Immature natural killer cell (primary cell): ENCODE data around the gene TAS2R38. TPM values are rescaled to one million over a fixed set of nuclear protein-coding genes. Genes with fewer than 3 reads are reported as not detected.

Source experiments
- DNase-seq, 3 donors: peaks; one replicate each; pipeline ENCODE4 v3.0.0; 2022; ENCODE audit warnings: mixed read lengths in 1 of 3
- H3K27ac Mint-ChIP-seq, 6 donors: one replicate each; pipeline ENCODE4 v1.8.0; 2020; ENCODE audit warnings: mixed read lengths in 6 of 6, mild to moderate bottlenecking in 5 of 6, inconsistent platforms in 4 of 6, moderate library complexity in 3 of 6
- H3K27me3 Mint-ChIP-seq, 3 donors: one replicate each; pipeline ENCODE4 v1.8.0; 2020 to 2021; ENCODE audit warnings: low read depth in 3 of 3, mild to moderate bottlenecking in 3 of 3, mixed read lengths in 3 of 3, moderate library complexity in 3 of 3, inconsistent platforms in 1 of 3
- H3K36me3 Mint-ChIP-seq, 3 donors: one replicate each; pipeline ENCODE4 v1.8.0; 2020; ENCODE audit warnings: mixed read lengths in 3 of 3, inconsistent platforms in 2 of 3, mild to moderate bottlenecking in 2 of 3
- H3K4me1 Mint-ChIP-seq, 2 donors: one replicate each; pipeline ENCODE4 v1.8.0; 2020; ENCODE audit warnings: inconsistent platforms in 2 of 2, mild to moderate bottlenecking in 2 of 2, mixed read lengths in 2 of 2, moderate library complexity in 1 of 2
- H3K4me3 Mint-ChIP-seq, 5 donors: one replicate each; pipeline ENCODE4 v1.8.0; 2020; ENCODE audit warnings: mild to moderate bottlenecking in 5 of 5, mixed read lengths in 5 of 5, inconsistent platforms in 3 of 5, moderate library complexity in 3 of 5
- H3K9me3 Mint-ChIP-seq, 6 donors: one replicate each; pipeline ENCODE4 v1.8.0; 2020; ENCODE audit warnings: mild to moderate bottlenecking in 6 of 6, mixed read lengths in 6 of 6, inconsistent platforms in 4 of 6, moderate library complexity in 3 of 6
- polyA plus RNA-seq, 3 donors: library from polyadenylated mRNA; unstranded; fragments of 300-500 nt; fragmentation: Illumina TruSeq; gene quantifications; one replicate each; pipeline ENCODE4 v1.2.3, GENCODE V29; 2021

The TAS2R38 gene
- polyA plus RNA-seq = not detected

- DNase-seq = no peak
- H3K27me3 Mint-ChIP-seq = no peaks in the 10 kb centered on the region
- peak within 1 kb of the TSS in 1 of 6 donors; percentile 8 for H3K27ac Mint-ChIP-seq
- H3K9me3 Mint-ChIP-seq = peaks cover 0 to 2% (median 0%) of the 10 kb centered on the region in 6 donors
- H3K4me1 Mint-ChIP-seq = peaks cover 22 to 25% of the 10 kb centered on the region in 2 donors
- H3K4me3 Mint-ChIP-seq = no peak within 1 kb of the TSS
- H3K36me3 Mint-ChIP-seq = no peaks in the 10 kb centered on the region
These were observed at the start of gene TAS2R38 for GRCh38 chr7:141973673-141974072. TAS2R38 (minus strand) TSS chr7:141973773; CDS start chr7:141973689, 84 bp downstream.

- peak overlapping the region; percentile 70 to 80 (median 74) for H3K4me3 Mint-ChIP-seq
These were observed 44.6 kb upstream of the TAS2R38 start for GRCh38 chr7:142018154-142018553.

GRCh38 chr7:142017451-142017850 is 43.9 kb upstream of the TAS2R38 start:
- DNase-seq = peak; percentile 42 to 62 (median 60)
- peak overlapping the region; percentile 70 to 80 (median 74) for H3K4me3 Mint-ChIP-seq
- H3K9me3 Mint-ChIP-seq = no peaks in the 10 kb centered on the region
- peaks cover 0 to 17% (median 13%) of the 10 kb centered on the region in 3 donors for H3K36me3 Mint-ChIP-seq
- peaks cover 53 to 64% of the 10 kb centered on the region in 2 donors for H3K4me1 Mint-ChIP-seq
- peaks cover 0 to 8% (median 1%) of the 10 kb centered on the region in 3 donors for H3K27me3 Mint-ChIP-seq
- peak overlapping the region; percentile 29 to 96 (median 88) for H3K27ac Mint-ChIP-seq

More at GRCh38 chr7:142018154-142018553, 44.6 kb upstream of the TAS2R38 start:
- Mint-ChIP-seq H3K27me3 (peaks cover 0 to 5% (median 0%) of the 10 kb centered on the region in 3 donors), H3K27ac (peak overlapping the region; percentile 41 to 96 (median 88)), H3K9me3 (no peaks in the 10 kb centered on the region), H3K4me1 (peaks cover 46 to 57% of the 10 kb centered on the region in 2 donors), H3K36me3 (peaks cover 0 to 20% (median 19%) of the 10 kb centered on the region in 3 donors)
- DNase-seq = no peak

- DNase-seq = peak; percentile 30 to 63 (median 52)
- no peaks in the 10 kb centered on the region for H3K9me3 Mint-ChIP-seq
- H3K4me3 Mint-ChIP-seq = peak overlapping the region; percentile 69 to 84 (median 78)
- H3K4me1 Mint-ChIP-seq = peaks cover 62 to 77% of the 10 kb centered on the region in 2 donors
- H3K27ac Mint-ChIP-seq = peak overlapping the region; percentile 90 to 98 (median 94)
- peaks cover 0 to 14% (median 8%) of the 10 kb centered on the region in 3 donors for H3K36me3 Mint-ChIP-seq
- H3K27me3 Mint-ChIP-seq = peaks cover 0 to 8% (median 1%) of the 10 kb centered on the region in 3 donors
These were observed 39.4 kb upstream of the TAS2R38 start for GRCh38 chr7:142012825-142013511.

- DNase-seq = no peak
- Mint-ChIP-seq H3K27me3 (peaks cover 0 to 7% (median 1%) of the 10 kb centered on the region in 3 donors), H3K4me1 (peaks cover 62 to 77% of the 10 kb centered on the region in 2 donors), H3K4me3 (no peak overlapping the region), H3K9me3 (no peaks in the 10 kb centered on the region), H3K27ac (peak overlapping the region in 2 of 6 donors; percentile 58 to 90), H3K36me3 (peaks cover 0 to 15% (median 8%) of the 10 kb centered on the region in 3 donors)
These were observed 37.5 kb upstream of the TAS2R38 start for GRCh38 chr7:142010952-142011548.

GRCh38 chr7:142009187-142009586 is 35.6 kb upstream of the TAS2R38 start:
- H3K9me3 Mint-ChIP-seq = no peaks in the 10 kb centered on the region
- no peak for DNase-seq
- peaks cover 60 to 74% of the 10 kb centered on the region in 2 donors for H3K4me1 Mint-ChIP-seq
- H3K36me3 Mint-ChIP-seq = peaks cover 0 to 15% (median 8%) of the 10 kb centered on the region in 3 donors
- peaks cover 0 to 7% (median 1%) of the 10 kb centered on the region in 3 donors for H3K27me3 Mint-ChIP-seq
- no peak overlapping the region for H3K27ac Mint-ChIP-seq
- no peak overlapping the region for H3K4me3 Mint-ChIP-seq

- DNase-seq = peak in 1 of 3 donors; percentile 14
- H3K36me3 Mint-ChIP-seq = peaks cover 0 to 22% (median 5%) of the 10 kb centered on the region in 3 donors
- H3K4me3 Mint-ChIP-seq = peak overlapping the region; percentile 44 to 76 (median 69)
- peaks cover 36 to 55% of the 10 kb centered on the region in 2 donors for H3K4me1 Mint-ChIP-seq
- peak overlapping the region; percentile 2 to 90 (median 74) for H3K27ac Mint-ChIP-seq
- peaks cover 0 to 3% (median 0%) of the 10 kb centered on the region in 3 donors for H3K27me3 Mint-ChIP-seq
- H3K9me3 Mint-ChIP-seq = no peaks in the 10 kb centered on the region
These were observed 33.0 kb upstream of the TAS2R38 start for GRCh38 chr7:142006577-142006976.

GRCh38 chr7:142002179-142002578 is 28.6 kb upstream of the TAS2R38 start:
- DNase-seq = no peak
- Mint-ChIP-seq H3K36me3 (peaks cover 0 to 7% (median 0%) of the 10 kb centered on the region in 3 donors), H3K27ac (no peak overlapping the region), H3K27me3 (peaks cover 0 to 7% (median 0%) of the 10 kb centered on the region in 3 donors), H3K4me3 (no peak overlapping the region), H3K9me3 (peaks cover 0 to 4% (median 0%) of the 10 kb centered on the region in 6 donors), H3K4me1 (peaks cover 21 to 32% of the 10 kb centered on the region in 2 donors)

GRCh38 chr7:142001163-142001874 is 27.7 kb upstream of the TAS2R38 start:
- H3K9me3 Mint-ChIP-seq = peaks cover 0 to 4% (median 0%) of the 10 kb centered on the region in 6 donors
- no peak overlapping the region for H3K27ac Mint-ChIP-seq
- peaks cover 13 to 23% of the 10 kb centered on the region in 2 donors for H3K4me1 Mint-ChIP-seq
- H3K27me3 Mint-ChIP-seq = peaks cover 0 to 4% (median 0%) of the 10 kb centered on the region in 3 donors
- no peak overlapping the region for H3K4me3 Mint-ChIP-seq
- no peak for DNase-seq
- H3K36me3 Mint-ChIP-seq = peaks cover 0 to 15% (median 4%) of the 10 kb centered on the region in 3 donors

GRCh38 chr7:142000244-142000643 is 26.7 kb upstream of the TAS2R38 start:
- Mint-ChIP-seq H3K4me3 (no peak overlapping the region), H3K27ac (no peak overlapping the region), H3K9me3 (peaks cover 0 to 4% (median under 1%) of the 10 kb centered on the region in 6 donors), H3K36me3 (peaks cover 0 to 17% (median 5%) of the 10 kb centered on the region in 3 donors), H3K27me3 (peaks cover 0 to 4% (median 0%) of the 10 kb centered on the region in 3 donors), H3K4me1 (peaks cover 8 to 18% of the 10 kb centered on the region in 2 donors)
- no peak for DNase-seq

- no peak overlapping the region for H3K4me3 Mint-ChIP-seq
- H3K9me3 Mint-ChIP-seq = peaks cover 0 to 4% (median under 1%) of the 10 kb centered on the region in 6 donors
- DNase-seq = no peak
- peaks cover 16 to 23% of the 10 kb centered on the region in 2 donors for H3K4me1 Mint-ChIP-seq
- H3K27ac Mint-ChIP-seq = no peak overlapping the region
- peaks cover 0 to 17% (median 5%) of the 10 kb centered on the region in 3 donors for H3K36me3 Mint-ChIP-seq
- H3K27me3 Mint-ChIP-seq = peaks cover 0 to 4% (median 0%) of the 10 kb centered on the region in 3 donors
These were observed 25.6 kb upstream of the TAS2R38 start for GRCh38 chr7:141999058-141999623.

- peak overlapping the region in 1 of 6 donors; percentile 35 for H3K27ac Mint-ChIP-seq
- DNase-seq = no peak
- peaks cover 0 to 3% (median under 1%) of the 10 kb centered on the region in 6 donors for H3K9me3 Mint-ChIP-seq
- peaks cover 52 to 69% of the 10 kb centered on the region in 2 donors for H3K4me1 Mint-ChIP-seq
- peaks cover 0 to 17% (median 5%) of the 10 kb centered on the region in 3 donors for H3K36me3 Mint-ChIP-seq
- H3K4me3 Mint-ChIP-seq = no peak overlapping the region
- peaks cover 0 to 5% (median 0%) of the 10 kb centered on the region in 3 donors for H3K27me3 Mint-ChIP-seq
These were observed 19.8 kb upstream of the TAS2R38 start for GRCh38 chr7:141993354-141993753.

GRCh38 chr7:141992688-141993087 is 19.1 kb upstream of the TAS2R38 start:
- Mint-ChIP-seq H3K9me3 (peaks cover 0 to 3% (median 0%) of the 10 kb centered on the region in 6 donors), H3K27ac (peak overlapping the region in 3 of 6 donors; percentile 59 to 84 (median 76)), H3K4me1 (peaks cover 52 to 69% of the 10 kb centered on the region in 2 donors), H3K4me3 (peak overlapping the region in 1 of 5 donors; percentile 64), H3K27me3 (peaks cover 0 to 5% (median 0%) of the 10 kb centered on the region in 3 donors), H3K36me3 (peaks cover 0 to 17% (median 5%) of the 10 kb centered on the region in 3 donors)
- no peak for DNase-seq
